Measurements from ENCODE around the gene BCL6B. TPM values are rescaled to one million over a fixed set of nuclear protein-coding genes. Genes with fewer than 3 reads are reported as not detected.

BCL6B gene
- total RNA-seq, 1 donor from 2014 or later: 13.4 TPM

- H3K9me3 ChIP-seq: no peaks in the 10 kb centered on the region
- H3K27me3 ChIP-seq (ENCODE audit: low read depth): no peaks in the 10 kb centered on the region
- peaks cover 42% of the 10 kb centered on the region for H3K4me1 ChIP-seq
- ATAC-seq: no peak
- TF ChIP-seq CTCF (IDR thresholded peaks at IDR 0.05): no peak
- peak overlapping the region; percentile 97 for H3K27ac ChIP-seq
- intact Hi-C loops (cut with DNase I): no loop called here
- peaks cover 17% of the 10 kb centered on the region for H3K36me3 ChIP-seq
- H3K4me3 ChIP-seq: peak overlapping the region; percentile 72
- no peak for DNase-seq
Observed at GRCh38 chr17:7011415-7011814, 11.4 kb upstream of the BCL6B start.

GRCh38 chr17:7011942-7012254, 11.0 kb upstream of the BCL6B start:
- H3K9me3 ChIP-seq: no peaks in the 10 kb centered on the region
- no peak for TF ChIP-seq CTCF (IDR thresholded peaks at IDR 0.05)
- intact Hi-C loops (cut with DNase I): no loop called here
- H3K4me1 ChIP-seq: peaks cover 46% of the 10 kb centered on the region
- H3K27me3 ChIP-seq (ENCODE audit: low read depth): no peaks in the 10 kb centered on the region
- ATAC-seq (no peak), DNase-seq (no peak)
- H3K27ac ChIP-seq: peak overlapping the region; percentile 97
- peaks cover 17% of the 10 kb centered on the region for H3K36me3 ChIP-seq
- H3K4me3 ChIP-seq: peak overlapping the region; percentile 72

GRCh38 chr17:7014261-7014994, 8.4 kb upstream of the BCL6B start:
- H3K4me1 ChIP-seq: peaks cover 63% of the 10 kb centered on the region

GRCh38 chr17:7014995-7015958, 7.6 kb upstream of the BCL6B start:
- H3K27ac ChIP-seq: peak overlapping the region; percentile 97
- intact Hi-C loops (cut with DNase I): no loop called here
- ATAC-seq: no peak
- peak overlapping the region; percentile 72 for H3K4me3 ChIP-seq
- DNase-seq: no peak
- TF ChIP-seq CTCF (IDR thresholded peaks at IDR 0.05): peak; percentile 31
- no peaks in the 10 kb centered on the region for H3K9me3 ChIP-seq
- H3K4me1 ChIP-seq: peaks cover 61% of the 10 kb centered on the region
- H3K27me3 ChIP-seq (ENCODE audit: low read depth): no peaks in the 10 kb centered on the region
- H3K36me3 ChIP-seq: peaks cover 15% of the 10 kb centered on the region

More at GRCh38 chr17:7014261-7014994, 8.4 kb upstream of the BCL6B start:
- Histone ChIP-seq H3K27ac (peak overlapping the region; percentile 97), H3K4me3 (peak overlapping the region; percentile 72), H3K9me3 (no peaks in the 10 kb centered on the region), H3K36me3 (peaks cover 15% of the 10 kb centered on the region), H3K27me3 (ENCODE audit: low read depth) (no peaks in the 10 kb centered on the region)
- DNase-seq: peak; percentile 99
- intact Hi-C loops (cut with DNase I): no loop called here
- peak; percentile 94 to 96 for ATAC-seq
- peak; percentile 80 for TF ChIP-seq CTCF (IDR thresholded peaks at IDR 0.05)

- intact Hi-C loops (cut with DNase I): no loop called here
- H3K4me1 ChIP-seq: peaks cover 61% of the 10 kb centered on the region
- no peak for ATAC-seq
- no peaks in the 10 kb centered on the region for H3K9me3 ChIP-seq
- no peak overlapping the region for H3K4me3 ChIP-seq
- DNase-seq: no peak
- H3K27me3 ChIP-seq (ENCODE audit: low read depth): no peaks in the 10 kb centered on the region
- no peak for TF ChIP-seq CTCF (IDR thresholded peaks at IDR 0.05)
- peaks cover 15% of the 10 kb centered on the region for H3K36me3 ChIP-seq
- no peak overlapping the region for H3K27ac ChIP-seq
Observed at GRCh38 chr17:7016418-7016817, 6.4 kb upstream of the BCL6B start.

Data from lower lobe of right lung (tissue), 2 donors.